HG03045 (cell line): Measurements from ENCODE around the gene POFUT2.

Experiments
- ATAC-seq: cut with Tn5 transposase; IDR thresholded peaks from one replicate; pipeline ENCODE4 v1.9.1; 2021; ENCODE audit warnings: mild to moderate bottlenecking, moderate library complexity; ENCODE audit not compliant: unreplicated experiment

The POFUT2 gene

DNA sequence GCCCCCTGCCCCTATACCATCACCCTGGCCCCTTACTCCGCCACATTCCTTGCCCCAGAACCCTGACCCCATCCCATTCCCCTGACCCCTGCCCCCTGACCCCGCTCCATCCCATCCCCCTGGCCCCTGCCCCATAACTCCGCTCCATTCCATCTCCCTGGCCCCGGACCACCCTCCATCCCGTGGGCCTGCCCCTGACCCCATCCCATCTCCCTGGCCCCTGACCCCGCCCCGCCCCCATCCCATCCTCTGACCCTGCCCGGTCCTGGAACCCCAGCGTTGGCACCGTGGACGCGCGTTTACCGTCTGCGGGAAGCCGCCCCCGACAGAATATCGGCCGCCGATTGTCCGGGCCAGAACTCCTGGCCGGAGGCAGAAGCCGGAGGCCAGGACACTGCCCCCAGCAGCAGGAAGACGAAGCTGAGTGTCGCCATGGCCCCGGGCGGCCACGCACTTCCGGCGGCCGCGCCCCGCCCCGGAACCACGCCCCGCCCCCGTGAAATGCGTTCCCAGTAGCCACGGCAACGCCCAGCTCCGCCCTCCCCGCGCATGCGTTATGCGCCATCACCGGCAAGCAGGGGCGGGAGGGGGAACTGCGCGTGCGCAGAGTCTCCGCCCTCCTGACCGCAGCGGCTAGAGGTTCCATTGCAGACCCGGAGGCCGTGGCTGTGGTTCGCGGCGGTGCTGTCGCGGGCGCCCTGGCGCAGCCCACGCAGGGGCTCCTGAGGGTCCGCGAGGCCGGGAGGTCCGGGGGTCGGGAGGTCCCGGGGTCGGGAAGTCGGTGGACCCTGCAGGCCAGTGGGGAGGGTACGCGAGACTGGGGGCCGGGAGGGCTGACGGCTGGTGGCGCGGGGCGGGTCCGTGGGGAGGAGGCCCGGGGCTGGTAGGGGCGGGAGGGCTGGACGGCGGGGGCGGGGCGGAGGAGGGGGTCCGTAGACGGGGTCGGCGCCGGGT lies at the start of gene POFUT2:
Gene POFUT2, minus strand, starts transcription at position 458 of the 954 bp plus-strand sequence. Its CDS starts 24 bp downstream, at position 434.
- ATAC-seq = peak; percentile 72

- no peak for ATAC-seq
Observed at GRCh38 chr21:45336870-45337269, 49.2 kb upstream of the POFUT2 start.

DNA sequence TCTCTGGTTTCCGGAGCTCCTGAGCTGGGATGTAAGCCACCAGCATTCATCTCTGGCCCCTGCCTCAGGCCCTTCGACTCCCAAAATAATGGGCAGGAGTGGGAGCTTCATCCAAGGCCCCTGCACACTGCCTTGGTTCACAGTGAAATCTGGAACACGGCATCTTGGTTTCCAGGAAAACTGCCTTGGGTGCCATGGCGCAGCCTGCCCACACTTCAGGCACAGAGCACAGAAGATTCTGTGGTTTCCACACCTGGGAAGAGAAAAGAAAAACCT lies 48.8 kb upstream of the POFUT2 start:
- ATAC-seq = no peak

GRCh38 chr21:45335761-45336534 lies 48.3 kb upstream of the POFUT2 start:
- no peak for ATAC-seq

DNA sequence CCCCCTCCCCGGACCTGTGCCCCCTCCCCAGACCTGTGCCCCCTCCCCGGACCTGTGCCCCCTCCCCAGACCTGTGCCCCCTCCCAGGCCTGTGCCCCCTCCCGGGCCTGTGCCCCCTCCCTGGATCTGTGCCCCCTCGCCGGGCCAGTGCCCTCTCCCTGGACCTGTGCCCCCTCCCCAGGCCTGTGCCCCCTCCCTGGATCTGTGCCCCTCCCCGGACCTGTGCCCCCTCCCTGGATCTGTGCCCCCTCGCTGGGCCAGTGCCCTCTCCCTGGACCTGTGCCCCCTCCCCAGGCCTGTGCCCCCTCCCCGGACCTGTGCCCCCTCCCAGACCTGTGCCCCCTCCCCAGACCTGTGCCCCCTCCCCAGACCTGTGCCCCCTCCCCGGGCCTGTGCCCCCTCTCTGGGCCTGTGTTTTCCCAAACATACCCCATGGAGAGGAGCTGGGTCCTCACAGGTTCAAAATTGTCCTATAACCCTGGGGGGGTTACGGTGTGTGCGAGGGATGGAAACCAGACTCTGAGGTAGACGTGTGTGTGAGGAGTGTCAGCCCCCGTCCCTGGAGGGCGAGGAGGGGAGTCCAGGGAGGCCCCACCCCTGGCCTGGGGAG lies 47.6 kb upstream of the POFUT2 start:
- no peak for ATAC-seq

DNA sequence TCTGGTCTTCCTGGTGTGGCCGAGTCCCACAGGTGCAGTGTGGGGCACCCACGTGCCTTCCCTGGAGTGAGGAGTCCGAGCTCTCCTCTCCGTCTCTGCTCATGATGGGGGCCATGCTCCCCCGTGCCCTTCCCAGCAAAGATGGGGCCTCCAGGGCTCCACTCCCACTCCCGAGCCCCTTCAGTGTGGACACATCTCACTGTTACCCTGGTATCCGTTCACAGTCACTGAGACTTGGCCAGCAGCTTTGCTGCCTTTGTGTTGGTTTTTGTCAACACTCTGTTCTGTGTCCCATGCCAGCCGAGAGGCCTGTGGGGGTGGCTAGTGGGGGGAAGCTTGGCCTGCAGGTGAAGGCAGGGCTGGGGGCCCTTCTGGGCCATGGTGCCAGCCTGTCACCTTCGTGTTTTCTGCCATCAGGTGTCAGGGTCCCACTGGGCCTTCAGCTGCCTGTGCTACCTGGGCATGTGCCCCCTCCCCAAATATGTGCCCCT lies 46.9 kb upstream of the POFUT2 start:
- ATAC-seq = no peak

DNA sequence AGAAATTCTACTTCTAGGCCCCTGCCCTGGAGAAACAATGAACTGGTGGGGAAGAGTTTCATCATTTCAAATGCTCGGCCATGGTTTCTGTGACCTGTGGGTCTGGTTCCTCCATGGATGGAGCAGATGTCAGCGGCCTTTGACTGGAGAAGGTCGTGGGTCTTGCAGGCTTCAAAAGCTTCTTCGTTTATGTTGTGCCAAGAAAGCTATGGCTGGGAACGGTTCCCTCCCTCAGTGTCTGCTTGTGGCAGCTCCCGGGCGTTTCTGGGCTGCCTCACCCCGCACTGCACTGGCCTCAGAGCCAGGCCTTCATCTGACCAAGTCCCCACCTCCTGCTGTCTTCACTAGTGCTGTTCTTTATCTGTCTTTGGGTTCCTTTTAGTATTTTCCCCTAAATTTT lies 46.4 kb upstream of the POFUT2 start:
- no peak for ATAC-seq

DNA sequence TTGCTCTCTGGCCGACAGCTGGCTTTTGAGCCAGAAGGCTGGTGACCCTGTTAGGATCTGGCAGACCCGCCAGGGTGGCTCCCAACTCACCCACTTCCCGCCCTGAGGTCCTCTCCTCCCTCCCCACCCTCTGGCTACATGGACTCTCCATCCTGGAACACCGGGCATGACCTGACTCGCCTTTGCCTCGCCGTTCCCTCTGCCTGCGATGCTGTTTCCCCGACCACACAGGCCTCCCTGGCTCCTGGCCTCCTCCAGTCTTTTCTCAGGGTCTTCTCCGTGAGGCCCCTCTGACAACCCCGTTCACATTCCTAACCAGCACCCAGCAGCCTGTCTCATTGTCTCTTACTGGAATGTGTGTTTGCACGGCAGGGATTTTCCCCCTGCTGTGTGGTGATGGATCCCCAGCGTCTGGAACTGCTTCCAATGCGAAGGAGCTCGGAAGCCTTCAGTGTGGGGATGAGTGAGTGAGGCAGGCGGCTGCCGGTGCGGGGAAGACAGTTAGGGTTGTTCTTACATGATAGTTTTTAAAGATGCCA lies 46.0 kb upstream of the POFUT2 start:
- ATAC-seq = no peak

DNA sequence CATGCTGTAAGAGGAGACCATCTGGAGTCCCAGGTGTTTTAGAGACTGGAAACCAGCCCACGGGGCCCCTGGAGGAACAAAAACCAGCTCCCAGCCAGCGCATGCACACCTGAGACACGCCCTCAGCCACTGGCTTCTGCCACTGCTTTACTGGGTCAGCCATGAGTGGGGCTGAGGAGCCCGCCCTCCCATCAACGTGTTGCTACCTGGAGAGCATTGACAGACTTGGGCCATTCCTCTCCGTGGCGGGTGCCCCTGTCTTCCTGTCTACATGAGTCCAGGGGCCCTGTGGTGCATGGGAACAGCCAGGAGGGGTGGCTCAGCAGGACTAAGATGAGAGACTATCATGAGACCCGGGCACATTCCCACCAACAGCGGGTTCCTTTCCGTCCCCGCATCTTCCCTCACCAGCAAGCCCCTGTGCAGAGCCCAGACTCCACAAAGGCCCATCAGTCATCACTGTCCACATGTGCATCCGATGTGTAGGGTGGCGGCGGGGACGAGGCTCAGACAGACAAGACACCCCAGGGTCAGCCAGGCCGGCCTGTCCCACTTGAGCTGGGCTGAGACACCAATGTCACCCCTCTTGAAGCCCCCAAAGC lies 45.4 kb upstream of the POFUT2 start:
- ATAC-seq = no peak

- no peak for ATAC-seq
Observed at GRCh38 chr21:45332415-45332814, 44.7 kb upstream of the POFUT2 start.

- no peak for ATAC-seq
Observed at GRCh38 chr21:45331531-45332147, 43.9 kb upstream of the POFUT2 start.

DNA sequence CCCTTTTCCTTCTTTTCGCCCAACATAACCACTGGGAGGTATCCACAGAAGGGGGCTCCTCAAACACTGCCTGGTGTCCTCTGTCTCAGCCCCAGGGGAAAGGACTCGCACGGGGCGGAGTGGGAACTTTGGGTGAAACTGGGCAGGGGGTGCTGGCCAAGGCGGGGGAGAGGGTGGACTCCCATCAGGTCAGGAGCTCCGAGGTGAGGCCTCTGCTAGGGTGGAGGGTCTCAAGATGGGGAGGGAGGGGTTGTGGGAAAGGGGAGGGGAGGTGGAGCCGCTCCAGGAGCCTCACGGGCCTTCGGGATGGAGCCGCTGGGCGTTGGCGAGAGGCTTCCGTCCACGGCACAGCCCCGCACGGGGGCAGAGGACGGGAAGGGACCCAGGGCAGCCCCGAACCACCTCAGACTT lies 43.2 kb upstream of the POFUT2 start:
- ATAC-seq = no peak

DNA sequence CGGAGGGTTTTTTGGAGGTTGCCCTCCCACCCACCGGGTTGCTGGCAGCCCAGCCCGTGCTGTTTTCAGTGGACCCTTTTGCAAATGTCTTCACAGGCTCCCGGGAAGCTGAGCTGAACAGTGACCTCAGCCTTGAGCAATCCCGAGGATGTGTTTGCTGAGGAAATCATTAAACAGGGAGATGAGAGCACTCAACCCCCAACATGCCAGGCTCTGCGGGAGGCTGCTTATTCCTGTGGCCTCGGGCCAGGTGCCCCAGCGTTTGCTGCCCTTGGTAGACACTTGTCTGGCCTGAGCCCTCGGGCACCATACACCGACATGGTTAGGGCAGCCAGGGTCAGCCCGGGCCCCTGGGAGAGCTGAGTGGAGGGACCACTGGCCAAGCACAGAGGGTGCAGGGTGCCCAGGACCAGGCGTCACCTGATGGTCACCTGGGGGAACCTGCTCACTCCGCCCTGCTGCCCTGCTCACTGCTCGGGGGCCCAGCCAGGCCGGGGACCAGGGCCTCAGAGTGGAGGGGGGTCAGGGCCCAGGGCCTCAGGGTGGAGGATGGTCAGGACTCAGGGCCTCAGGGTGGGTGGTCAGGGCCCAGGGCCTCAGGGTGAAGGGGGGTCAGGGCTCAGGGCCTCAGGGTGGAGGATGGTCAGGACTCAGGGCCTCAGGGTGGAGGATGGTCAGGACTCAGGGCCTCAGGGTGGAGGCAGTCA lies 42.5 kb upstream of the POFUT2 start:
- ATAC-seq = no peak

- ATAC-seq = no peak
Observed at GRCh38 chr21:45329261-45330074, 41.8 kb upstream of the POFUT2 start.

DNA sequence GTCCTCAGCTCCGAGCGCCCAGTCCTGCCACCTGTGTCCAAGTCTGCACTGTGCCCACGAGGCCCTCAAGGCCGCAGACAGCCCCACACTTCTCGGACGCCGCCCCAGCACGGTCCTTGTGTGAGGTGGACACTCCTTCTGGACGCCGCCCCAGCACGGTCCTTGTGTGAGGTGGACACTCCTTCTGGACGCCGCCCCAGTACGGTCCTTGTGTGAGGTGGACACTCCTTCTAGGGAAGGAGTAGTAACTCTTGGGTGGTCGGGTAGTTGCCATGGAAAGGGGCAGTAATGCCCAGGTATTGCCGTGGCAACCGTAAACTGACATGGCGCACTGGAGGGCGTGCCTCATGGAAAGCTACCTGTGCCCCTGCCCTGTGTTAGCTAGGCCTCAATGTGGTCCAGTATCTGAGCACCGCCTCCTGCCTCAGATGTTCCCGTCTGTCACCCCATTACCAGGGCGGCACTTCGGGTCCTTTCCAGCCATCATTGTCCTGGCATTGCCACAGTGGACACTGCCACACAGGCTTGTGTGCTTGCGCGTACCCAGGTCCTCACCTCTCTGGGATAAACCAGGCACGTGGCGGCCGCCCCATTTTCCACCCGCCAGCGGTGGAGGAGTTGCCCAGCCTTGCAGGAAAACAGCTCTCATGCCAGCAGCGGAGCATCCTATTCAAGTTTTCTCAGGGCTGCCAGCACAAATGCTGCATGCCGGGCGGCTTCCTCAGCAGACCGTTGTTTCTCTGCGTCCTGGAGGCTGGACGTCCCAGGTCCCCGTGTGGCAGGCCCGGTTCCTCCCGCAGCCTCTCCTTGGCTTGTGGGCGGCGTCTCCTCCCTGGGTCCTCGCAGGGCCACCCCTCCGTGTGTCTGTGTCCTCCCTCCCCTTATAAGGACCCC lies 40.8 kb upstream of the POFUT2 start:
- ATAC-seq = no peak

DNA sequence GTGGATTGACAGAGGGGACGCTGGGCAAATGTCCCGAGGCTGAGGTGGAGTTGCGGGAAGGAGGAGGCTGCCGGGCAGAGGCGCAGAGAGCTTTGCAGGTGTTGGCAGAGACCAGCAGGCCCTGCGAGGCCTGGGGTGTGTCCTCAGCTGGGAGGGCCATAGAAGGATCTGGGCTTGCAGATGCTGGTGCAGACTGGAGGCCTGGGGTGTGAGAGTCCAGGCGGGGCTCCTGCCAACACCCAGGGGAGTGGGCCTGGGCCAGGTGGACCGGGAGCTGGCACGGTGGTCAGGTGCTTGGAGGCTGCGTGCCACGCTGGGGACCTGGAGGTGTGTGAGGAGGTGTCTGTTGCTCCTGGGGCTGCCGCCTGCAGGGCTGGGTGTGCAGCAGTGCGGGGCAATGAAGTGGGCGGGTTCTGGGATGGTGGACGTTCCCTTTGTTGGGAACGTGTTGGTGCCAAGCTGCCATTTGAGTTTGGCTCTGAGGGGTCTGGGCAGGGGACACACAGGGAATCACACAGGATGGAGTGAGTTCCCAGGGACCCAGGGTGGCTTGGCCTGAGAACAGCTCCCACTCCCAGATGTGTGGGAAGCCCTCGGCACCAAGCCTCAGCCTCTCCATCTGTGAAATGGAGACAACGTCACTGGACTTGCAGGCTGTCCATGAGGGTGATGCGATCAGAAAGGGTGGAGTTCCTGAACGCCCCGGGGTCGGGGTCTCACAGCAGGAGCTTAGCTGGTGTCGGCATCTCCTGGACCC lies 39.9 kb upstream of the POFUT2 start:
- no peak for ATAC-seq

DNA sequence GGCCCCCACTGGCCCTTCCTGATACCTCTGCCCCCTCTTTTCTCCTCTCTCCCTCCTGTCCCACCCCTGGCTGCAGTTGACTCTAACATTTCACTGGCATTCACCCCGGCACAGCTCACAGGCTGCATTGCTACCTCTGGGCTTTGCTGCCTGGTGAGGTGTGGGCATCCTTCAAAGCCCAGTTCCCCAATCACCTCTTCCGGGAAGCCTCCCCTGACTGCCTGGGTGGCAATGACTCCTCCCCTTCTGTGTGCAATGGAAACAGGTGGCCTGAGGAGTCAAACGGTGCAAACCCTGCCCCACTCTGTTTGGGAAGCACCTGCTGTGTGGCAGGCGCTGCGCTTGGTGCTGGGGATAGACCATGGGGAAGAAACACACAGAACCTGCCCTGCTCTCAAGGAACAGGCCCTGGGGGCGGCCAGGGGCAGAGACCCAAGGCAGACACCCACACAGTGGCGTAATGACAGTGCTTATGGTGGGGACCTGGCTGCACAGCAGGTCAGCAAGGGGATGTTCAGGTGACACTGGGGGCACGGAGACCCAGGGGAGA lies 39.3 kb upstream of the POFUT2 start:
- no peak for ATAC-seq
